Activated B cell treated with CpG ODN at 0.5 μM for 24 hours (primary cell): ENCODE results near the gene EDIL3. TPM values are rescaled to one million over a fixed set of nuclear protein-coding genes. Genes with fewer than 3 reads are reported as not detected.
"Not testable (repeated sequence)": the region's sequence is repeated elsewhere in the genome, so short reads cannot be mapped to it uniquely, and the experiment has no call there.

Experiments used
- ATAC-seq: fragments of 200-7000 bp; cut with Tn5 transposase; one replicate; pipeline ENCODE4 v1.10.0; 2021; ENCODE audit warnings: low read depth, mild to moderate bottlenecking, moderate library complexity
- CTCF ChIA-PET: fragments of 350-600 bp; sonication (Branson Sonifier 250); formaldehyde crosslinking; loops from one replicate; lab custom pipeline; 2021; ENCODE audit warnings: antibody characterized with exemption; lab: Charles Lee
- POLR2A ChIA-PET: fragments of 350-600 bp; sonication (Branson Sonifier 250); formaldehyde crosslinking; loops from one replicate; lab custom pipeline; 2021; ENCODE audit warnings: antibody characterized with exemption; lab: Charles Lee
- DNase-seq: peaks from one replicate; pipeline ENCODE4 v3.0.0; 2022
- H3K27ac Mint-ChIP-seq: one replicate; pipeline ENCODE4 v1.8.0; 2020; ENCODE audit warnings: mixed read lengths
- H3K27me3 Mint-ChIP-seq: one replicate; pipeline ENCODE4 v1.8.0; 2021; ENCODE audit warnings: mixed read lengths
- H3K36me3 Mint-ChIP-seq: one replicate; pipeline ENCODE4 v1.8.0; 2021; ENCODE audit warnings: low read depth, mixed read lengths
- H3K4me1 Mint-ChIP-seq: one replicate; pipeline ENCODE4 v1.8.0; 2021; ENCODE audit warnings: mixed read lengths
- H3K4me3 Mint-ChIP-seq: one replicate; pipeline ENCODE4 v1.8.0; 2020; ENCODE audit warnings: mild to moderate bottlenecking, mixed read lengths
- H3K9me3 Mint-ChIP-seq: one replicate; pipeline ENCODE4 v1.8.0; 2020; ENCODE audit warnings: mixed read lengths
- intact Hi-C: fragments of 100-400 bp; cut with micrococcal nuclease; formaldehyde crosslinking; loops from one replicate; pipeline ENCODE4 v1.15.1; 2024
- total RNA-seq: library from RNA; stranded (reverse); gene quantifications from 2 replicates; pipeline ENCODE4 v1.2.3, GENCODE V29; 2022
- TF ChIP-seq, protein P1 (sequence below): fragments of 200-600 bp; IDR thresholded peaks from one replicate; pipeline ENCODE4 v1.8.0; 2022; ENCODE audit warnings: antibody characterized with exemption, mild to moderate bottlenecking

EDIL3 gene
- total RNA-seq, 1 donor from 2014 or later = not detected

DNA sequence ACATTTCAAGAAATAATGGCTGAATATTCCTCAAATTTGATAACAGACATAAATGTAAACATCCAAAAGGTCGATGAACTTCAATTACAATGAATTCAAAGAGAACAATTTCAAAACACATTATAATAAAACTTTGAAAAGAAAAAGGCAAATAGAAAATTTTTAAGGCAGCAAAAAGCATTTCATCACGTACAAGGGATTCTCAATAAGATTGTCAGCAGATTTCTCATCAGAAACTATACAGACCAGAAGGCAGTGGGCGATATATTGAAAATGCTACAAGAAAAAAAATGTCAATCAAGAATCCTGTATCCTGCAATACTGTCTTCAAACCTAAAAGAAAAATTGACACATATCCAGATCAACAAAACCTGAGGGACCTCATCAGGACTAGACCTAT is 62.0 kb downstream of the EDIL3 start:
- no peak for ATAC-seq
- intact Hi-C loops = no loop called here
- H3K4me1 Mint-ChIP-seq = no peaks in the 10 kb centered on the region
- no peak for DNase-seq
- TF ChIP-seq, protein P1, sequence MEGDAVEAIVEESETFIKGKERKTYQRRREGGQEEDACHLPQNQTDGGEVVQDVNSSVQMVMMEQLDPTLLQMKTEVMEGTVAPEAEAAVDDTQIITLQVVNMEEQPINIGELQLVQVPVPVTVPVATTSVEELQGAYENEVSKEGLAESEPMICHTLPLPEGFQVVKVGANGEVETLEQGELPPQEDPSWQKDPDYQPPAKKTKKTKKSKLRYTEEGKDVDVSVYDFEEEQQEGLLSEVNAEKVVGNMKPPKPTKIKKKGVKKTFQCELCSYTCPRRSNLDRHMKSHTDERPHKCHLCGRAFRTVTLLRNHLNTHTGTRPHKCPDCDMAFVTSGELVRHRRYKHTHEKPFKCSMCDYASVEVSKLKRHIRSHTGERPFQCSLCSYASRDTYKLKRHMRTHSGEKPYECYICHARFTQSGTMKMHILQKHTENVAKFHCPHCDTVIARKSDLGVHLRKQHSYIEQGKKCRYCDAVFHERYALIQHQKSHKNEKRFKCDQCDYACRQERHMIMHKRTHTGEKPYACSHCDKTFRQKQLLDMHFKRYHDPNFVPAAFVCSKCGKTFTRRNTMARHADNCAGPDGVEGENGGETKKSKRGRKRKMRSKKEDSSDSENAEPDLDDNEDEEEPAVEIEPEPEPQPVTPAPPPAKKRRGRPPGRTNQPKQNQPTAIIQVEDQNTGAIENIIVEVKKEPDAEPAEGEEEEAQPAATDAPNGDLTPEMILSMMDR = no peak
- CTCF ChIA-PET = no interaction called here
- H3K27me3 Mint-ChIP-seq = no peaks in the 10 kb centered on the region
- no peak overlapping the region for H3K4me3 Mint-ChIP-seq
- POLR2A ChIA-PET = no interaction called here
- no peaks in the 10 kb centered on the region for H3K36me3 Mint-ChIP-seq
- H3K27ac Mint-ChIP-seq = no peak overlapping the region
- peaks cover 16% of the 10 kb centered on the region for H3K9me3 Mint-ChIP-seq

DNA sequence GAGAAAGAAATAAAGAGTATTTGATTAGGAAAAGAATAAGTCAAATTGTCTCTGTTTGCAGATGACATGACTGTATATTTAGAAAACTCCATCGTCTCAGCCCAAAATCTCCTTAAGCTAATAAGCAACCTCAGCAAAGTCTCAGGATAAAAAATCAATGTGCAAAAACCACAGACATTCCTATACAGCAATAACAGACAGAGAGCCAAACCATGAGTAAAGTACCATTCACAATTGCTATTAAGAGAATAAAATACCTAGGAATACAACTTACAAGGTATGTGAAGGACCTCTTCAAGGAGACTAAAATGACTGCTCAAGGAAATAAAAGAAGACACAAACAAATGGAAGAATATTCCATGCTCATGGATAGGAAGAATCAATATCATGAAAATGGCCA is 66.9 kb downstream of the EDIL3 start:
- H3K36me3 Mint-ChIP-seq, H3K4me3 Mint-ChIP-seq, ATAC-seq, CTCF ChIA-PET, H3K4me1 Mint-ChIP-seq, H3K27me3 Mint-ChIP-seq, POLR2A ChIA-PET, H3K27ac Mint-ChIP-seq, DNase-seq, intact Hi-C loops: not testable (repeated sequence)
- H3K9me3 Mint-ChIP-seq = peaks cover 14% of the 10 kb centered on the region

DNA sequence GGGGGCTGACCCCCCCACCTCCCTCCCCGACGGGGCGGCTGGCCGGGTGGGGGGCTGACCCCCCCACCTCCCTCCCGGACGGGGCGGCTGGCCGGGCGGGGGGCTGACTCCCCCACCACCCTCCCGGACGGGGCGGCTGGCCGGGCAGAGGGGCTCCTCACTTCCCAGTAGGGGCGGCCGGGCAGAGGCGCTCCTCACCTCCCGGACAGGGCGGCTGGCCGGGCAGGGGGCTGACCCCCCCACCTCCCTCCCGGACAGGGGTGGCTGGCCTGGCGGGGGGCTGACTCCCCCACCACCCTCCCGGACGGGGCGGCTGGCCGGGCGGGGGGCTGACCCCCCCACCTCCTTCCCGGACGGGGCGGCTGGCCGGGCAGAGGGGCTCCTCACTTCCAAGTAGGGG is 72.4 kb downstream of the EDIL3 start:
- H3K27me3 Mint-ChIP-seq, H3K4me1 Mint-ChIP-seq, CTCF ChIA-PET, H3K9me3 Mint-ChIP-seq, H3K4me3 Mint-ChIP-seq, DNase-seq, intact Hi-C loops, H3K27ac Mint-ChIP-seq, H3K36me3 Mint-ChIP-seq, ATAC-seq, POLR2A ChIA-PET: not testable (repeated sequence)

DNA sequence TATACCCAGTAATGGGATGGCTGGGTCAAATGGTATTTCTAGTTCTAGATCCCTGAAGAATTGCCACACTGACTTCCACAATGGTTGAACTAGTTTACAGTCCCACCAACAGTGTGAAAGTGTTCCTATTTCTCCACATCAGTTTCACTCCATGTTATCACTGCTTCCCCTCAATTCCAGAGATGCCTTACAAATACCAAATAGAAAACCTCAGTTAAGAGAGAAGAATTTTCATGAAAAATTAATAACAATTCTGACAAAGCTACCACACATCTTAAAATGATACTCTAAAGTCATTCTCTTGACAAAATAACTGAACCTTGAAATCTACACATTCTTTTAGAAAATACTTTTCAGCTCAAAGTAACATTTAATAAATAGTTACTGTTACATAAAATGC is 74.8 kb downstream of the EDIL3 start:
- CTCF ChIA-PET, H3K27me3 Mint-ChIP-seq, H3K36me3 Mint-ChIP-seq, H3K4me3 Mint-ChIP-seq, ATAC-seq, DNase-seq, POLR2A ChIA-PET, intact Hi-C loops, H3K27ac Mint-ChIP-seq, H3K9me3 Mint-ChIP-seq, H3K4me1 Mint-ChIP-seq: not testable (repeated sequence)

DNA sequence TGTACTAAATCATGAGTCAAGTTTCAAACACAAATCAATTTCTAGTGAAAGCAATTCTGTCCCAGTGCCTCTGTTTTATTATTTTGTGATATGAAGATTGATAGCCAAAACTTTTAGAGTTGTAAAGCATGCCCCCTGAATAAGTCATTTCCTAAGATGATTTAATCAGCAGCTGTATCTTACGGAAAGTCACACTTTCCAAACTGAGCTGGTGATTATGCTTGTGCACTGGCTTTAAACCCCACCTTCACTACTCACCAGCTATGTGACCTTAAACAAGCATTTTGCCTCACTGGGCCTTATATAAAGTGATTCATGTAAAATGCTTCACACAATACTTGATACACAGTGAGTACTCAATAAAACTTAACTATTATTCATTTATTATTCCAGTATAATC is 78.1 kb downstream of the EDIL3 start:
- no peaks in the 10 kb centered on the region for H3K4me1 Mint-ChIP-seq
- TF ChIP-seq, protein P1 = no peak
- intact Hi-C loops = no loop called here
- no peak overlapping the region for H3K27ac Mint-ChIP-seq
- no peak for ATAC-seq
- CTCF ChIA-PET = no interaction called here
- POLR2A ChIA-PET = no interaction called here
- DNase-seq = no peak
- no peaks in the 10 kb centered on the region for H3K27me3 Mint-ChIP-seq
- H3K4me3 Mint-ChIP-seq = no peak overlapping the region
- H3K36me3 Mint-ChIP-seq = no peaks in the 10 kb centered on the region
- no peaks in the 10 kb centered on the region for H3K9me3 Mint-ChIP-seq

DNA sequence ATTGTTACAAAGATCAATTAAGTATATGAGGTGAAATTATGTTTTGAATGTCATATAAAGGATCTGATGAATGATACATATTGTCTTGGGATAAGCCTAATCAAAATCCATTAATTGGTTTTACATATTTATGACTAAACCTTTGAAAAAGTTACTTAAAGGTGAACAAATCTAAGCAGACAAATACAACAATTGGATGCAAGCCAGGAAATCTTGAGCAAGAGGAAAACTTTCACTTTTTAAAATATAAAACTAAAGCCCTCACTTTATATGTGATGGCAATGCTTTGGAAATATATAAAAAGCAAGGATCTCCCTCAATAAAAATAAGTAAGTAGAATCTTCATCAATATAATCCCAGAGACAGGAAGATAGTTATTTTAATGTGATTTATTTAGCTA is 80.1 kb downstream of the EDIL3 start:
- no peak for DNase-seq
- Mint-ChIP-seq H3K27me3 (no peaks in the 10 kb centered on the region), H3K36me3 (no peaks in the 10 kb centered on the region), H3K4me3 (no peak overlapping the region), H3K9me3 (no peaks in the 10 kb centered on the region), H3K27ac (no peak overlapping the region), H3K4me1 (no peaks in the 10 kb centered on the region)
- ChIA-PET CTCF (no interaction called here), POLR2A (no interaction called here)
- TF ChIP-seq, protein P1 = no peak
- no peak for ATAC-seq
- intact Hi-C loops = no loop called here

DNA sequence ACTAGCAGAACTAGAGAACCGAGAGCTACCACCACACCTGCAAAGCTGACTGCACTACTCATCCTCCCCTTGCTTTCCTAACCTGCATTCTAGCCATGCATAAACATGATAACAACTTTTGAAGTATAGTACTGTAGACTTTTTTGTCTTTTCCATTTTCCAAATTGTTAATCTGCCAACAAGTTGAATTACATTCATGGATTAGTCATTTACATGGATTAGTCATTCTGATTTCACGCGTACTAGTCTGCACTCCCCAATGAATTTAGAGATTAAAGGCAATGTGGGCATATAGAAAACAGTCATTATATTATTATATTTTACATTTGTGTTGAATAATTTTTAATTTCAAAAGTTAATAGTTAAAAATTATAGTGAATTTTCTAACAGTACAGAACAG is 81.4 kb downstream of the EDIL3 start:
- Mint-ChIP-seq H3K4me3 (no peak overlapping the region), H3K27ac (no peak overlapping the region), H3K36me3 (no peaks in the 10 kb centered on the region), H3K27me3 (no peaks in the 10 kb centered on the region), H3K9me3 (no peaks in the 10 kb centered on the region), H3K4me1 (no peaks in the 10 kb centered on the region)
- intact Hi-C loops = no loop called here
- TF ChIP-seq, protein P1 = no peak
- POLR2A ChIA-PET = no interaction called here
- DNase-seq = no peak
- CTCF ChIA-PET = no interaction called here
- ATAC-seq = no peak
